Vagina (tissue), 2 donors: ENCODE results near the gene SLC5A4. TPM values are rescaled to one million over a fixed set of nuclear protein-coding genes. Genes with fewer than 3 reads are reported as not detected.
"Not testable (repeated sequence)": the region's sequence is repeated elsewhere in the genome, so short reads cannot be mapped to it uniquely, and the experiment has no call there.

Experiments used
- DNase-seq, 2 donors: peaks; one replicate each; pipeline ENCODE4 v3.0.0-alpha.2; 2017; ENCODE audit errors: extremely low spot score in 2 of 2
- H3K27ac ChIP-seq: fragments of 200-600 bp; sonication (generic); one replicate; pipeline ENCODE4 v1.5.1; 2019
- H3K27me3 ChIP-seq: fragments of 200-600 bp; sonication (generic); one replicate; pipeline ENCODE4 v1.5.1; 2019
- H3K36me3 ChIP-seq, 2 donors: fragments of 200-600 bp; sonication (generic); one replicate each; pipeline ENCODE4 v1.5.1; 2017 to 2019
- H3K4me1 ChIP-seq: fragments of 200-600 bp; sonication (generic); one replicate; pipeline ENCODE4 v1.5.1; 2019
- H3K4me3 ChIP-seq, 2 donors: fragments of 200-600 bp; sonication (generic); 1 replicate in 1 of 2; 2 replicates in 1 of 2; pipeline ENCODE4 v1.5.1; 2016 to 2019
- H3K9me3 ChIP-seq: fragments of 200-600 bp; sonication (generic); one replicate; pipeline ENCODE4 v1.5.1; 2019
- POLR2A ChIP-seq, 2 donors: fragments of 450-650 bp; IDR thresholded peaks; one replicate each; pipeline ENCODE4 v1.6.1; 2017; ENCODE audit warnings: antibody characterized with exemption in 2 of 2, mild to moderate bottlenecking in 2 of 2, moderate library complexity in 2 of 2
- POLR2AphosphoS5 ChIP-seq, 2 donors: sonication (generic); formaldehyde crosslinking; IDR thresholded peaks; one replicate each; pipeline ENCODE4 v1.9.0; 2017; ENCODE audit warnings: antibody characterized with exemption in 2 of 2, mild to moderate bottlenecking in 2 of 2, low read depth in 1 of 2; ENCODE audit not compliant: insufficient read depth in 1 of 2
- intact Hi-C: fragments of 100-400 bp; cut with DNase I; formaldehyde crosslinking; loops from one replicate; pipeline ENCODE4 v1.15.1; 2023
- total RNA-seq: library from RNA; depleted of rRNA; stranded (reverse); fragments of >200 nt; gene quantifications from one replicate; pipeline ENCODE4 v1.2.3, GENCODE V29; 2016
- TF ChIP-seq, protein P1 (sequence below), 3 experiments: fragments of 450-650 bp in 2 of 3; fragments of 200-600 bp in 1 of 3; sonication (generic) in 1 of 3; IDR thresholded peaks; one replicate each; pipeline ENCODE4 v1.5.1; 2017 to 2019; ENCODE audit warnings: antibody characterized with exemption in 3 of 3, mild to moderate bottlenecking in 2 of 3, moderate library complexity in 2 of 3

SLC5A4 gene
- total RNA-seq: 2.2 TPM

DNA sequence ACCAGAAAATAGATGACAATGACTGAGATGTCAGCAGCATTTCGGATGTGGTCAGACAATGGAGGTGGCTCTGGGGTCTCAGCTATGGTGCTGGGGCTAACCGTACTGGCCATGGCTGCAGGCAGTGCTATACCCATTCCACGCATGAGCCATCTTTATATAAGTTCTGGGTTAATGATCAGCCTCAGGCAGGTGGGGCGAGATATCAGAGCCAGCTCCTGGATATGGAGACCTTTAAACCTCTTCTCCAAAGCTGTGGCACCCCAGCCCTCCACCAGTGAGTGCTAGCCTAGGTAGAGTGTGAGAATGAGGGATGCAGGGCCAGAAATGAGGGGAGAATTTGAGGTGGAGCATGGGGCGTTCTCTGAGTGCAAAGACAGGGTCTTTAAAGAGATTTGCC is at the start of gene SLC5A4:
SLC5A4 (minus strand) TSS at position 131 of the 400 bp plus-strand sequence; CDS start at position 113, 18 bp downstream.
- Histone ChIP-seq H3K27ac (no peak within 1 kb of the TSS), H3K36me3 (no peaks in the 10 kb centered on the region), H3K4me1 (no peaks in the 10 kb centered on the region), H3K27me3 (no peaks in the 10 kb centered on the region), H3K4me3 (no peak within 1 kb of the TSS), H3K9me3 (no peaks in the 10 kb centered on the region)
- intact Hi-C loops: no loop called here
- TF ChIP-seq, protein P1, sequence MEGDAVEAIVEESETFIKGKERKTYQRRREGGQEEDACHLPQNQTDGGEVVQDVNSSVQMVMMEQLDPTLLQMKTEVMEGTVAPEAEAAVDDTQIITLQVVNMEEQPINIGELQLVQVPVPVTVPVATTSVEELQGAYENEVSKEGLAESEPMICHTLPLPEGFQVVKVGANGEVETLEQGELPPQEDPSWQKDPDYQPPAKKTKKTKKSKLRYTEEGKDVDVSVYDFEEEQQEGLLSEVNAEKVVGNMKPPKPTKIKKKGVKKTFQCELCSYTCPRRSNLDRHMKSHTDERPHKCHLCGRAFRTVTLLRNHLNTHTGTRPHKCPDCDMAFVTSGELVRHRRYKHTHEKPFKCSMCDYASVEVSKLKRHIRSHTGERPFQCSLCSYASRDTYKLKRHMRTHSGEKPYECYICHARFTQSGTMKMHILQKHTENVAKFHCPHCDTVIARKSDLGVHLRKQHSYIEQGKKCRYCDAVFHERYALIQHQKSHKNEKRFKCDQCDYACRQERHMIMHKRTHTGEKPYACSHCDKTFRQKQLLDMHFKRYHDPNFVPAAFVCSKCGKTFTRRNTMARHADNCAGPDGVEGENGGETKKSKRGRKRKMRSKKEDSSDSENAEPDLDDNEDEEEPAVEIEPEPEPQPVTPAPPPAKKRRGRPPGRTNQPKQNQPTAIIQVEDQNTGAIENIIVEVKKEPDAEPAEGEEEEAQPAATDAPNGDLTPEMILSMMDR (IDR thresholded peaks at IDR 0.05): no peak
- no peak for TF ChIP-seq POLR2AphosphoS5 (IDR thresholded peaks at IDR 0.05; ENCODE audit: insufficient read depth in 1 of 2, low read depth in 1 of 2)
- TF ChIP-seq POLR2A (IDR thresholded peaks at IDR 0.05): no peak
- no peak for DNase-seq

DNA sequence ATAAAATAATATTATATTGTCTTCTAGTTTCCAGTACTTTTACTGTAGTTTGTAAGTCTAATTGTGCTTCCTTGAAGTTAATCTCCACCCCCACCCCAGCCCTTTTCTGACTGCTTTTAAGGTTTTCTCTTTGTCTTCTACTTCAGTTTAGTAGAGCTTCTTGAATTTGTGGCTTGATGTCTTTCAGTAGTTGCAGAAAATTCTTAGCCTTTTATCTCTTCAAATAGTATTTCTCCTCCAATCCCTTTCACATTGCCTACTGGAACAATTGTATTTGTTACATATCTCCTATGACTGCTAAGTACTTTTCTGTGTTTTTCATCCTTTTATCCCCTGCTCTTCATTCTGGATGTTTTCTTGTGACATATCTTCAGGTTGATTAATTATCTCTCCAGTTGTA is 38.8 kb upstream of the SLC5A4 start:
- H3K27ac ChIP-seq, intact Hi-C loops, H3K9me3 ChIP-seq, DNase-seq, H3K27me3 ChIP-seq, H3K4me1 ChIP-seq, H3K36me3 ChIP-seq, H3K4me3 ChIP-seq: not testable (repeated sequence)

- Histone ChIP-seq H3K9me3 (no peaks in the 10 kb centered on the region), H3K4me3 (no peak overlapping the region), H3K4me1 (no peaks in the 10 kb centered on the region), H3K27me3 (no peaks in the 10 kb centered on the region), H3K27ac (no peak overlapping the region), H3K36me3 (no peaks in the 10 kb centered on the region)
- TF ChIP-seq POLR2AphosphoS5 (IDR thresholded peaks at IDR 0.05; ENCODE audit: insufficient read depth in 1 of 2, low read depth in 1 of 2) (no peak), POLR2A (IDR thresholded peaks at IDR 0.05) (no peak)
- TF ChIP-seq, protein P1 (IDR thresholded peaks at IDR 0.05): no peak
- intact Hi-C loops: no loop called here
- DNase-seq: no peak
Measured at GRCh38 chr22:32286290-32286840, 31.2 kb upstream of the SLC5A4 start.

DNA sequence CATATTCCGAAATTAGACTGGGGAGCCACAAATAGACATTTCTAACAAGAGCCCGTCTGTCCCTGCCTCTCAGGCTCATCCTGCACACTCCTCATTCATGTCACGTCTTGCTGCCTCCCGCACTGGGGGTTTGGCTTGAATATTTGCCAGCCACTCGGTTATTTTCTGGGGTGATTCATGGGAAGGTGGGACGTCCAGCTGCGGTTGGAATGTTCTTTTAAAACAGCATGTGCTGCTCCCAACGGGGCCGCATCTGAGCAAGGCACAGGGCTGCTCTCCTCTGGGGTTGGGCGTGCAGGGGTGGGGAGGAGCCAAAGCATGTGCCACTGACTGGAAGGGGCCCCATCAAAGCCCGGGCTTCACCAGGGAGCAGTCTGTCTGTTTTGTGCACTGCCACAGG is 25.9 kb upstream of the SLC5A4 start:
- Histone ChIP-seq H3K4me1 (no peaks in the 10 kb centered on the region), H3K27ac (no peak overlapping the region), H3K27me3 (no peaks in the 10 kb centered on the region), H3K9me3 (no peaks in the 10 kb centered on the region), H3K4me3 (no peak overlapping the region), H3K36me3 (no peaks in the 10 kb centered on the region)
- no peak for TF ChIP-seq POLR2AphosphoS5 (IDR thresholded peaks at IDR 0.05; ENCODE audit: insufficient read depth in 1 of 2, low read depth in 1 of 2)
- TF ChIP-seq POLR2A (IDR thresholded peaks at IDR 0.05): no peak
- TF ChIP-seq, protein P1 (IDR thresholded peaks at IDR 0.05): no peak
- intact Hi-C loops: no loop called here
- DNase-seq: no peak

- not testable (repeated sequence) for DNase-seq
Measured at GRCh38 chr22:32275353-32275752, 20.2 kb upstream of the SLC5A4 start.

GRCh38 chr22:32271389-32271788 is 16.2 kb upstream of the SLC5A4 start:
- peaks cover 2% of the 10 kb centered on the region for H3K4me1 ChIP-seq
- intact Hi-C loops: no loop called here
- no peaks in the 10 kb centered on the region for H3K27me3 ChIP-seq

More at GRCh38 chr22:32275353-32275752, 20.2 kb upstream of the SLC5A4 start:
- H3K9me3 ChIP-seq, intact Hi-C loops, H3K4me1 ChIP-seq, H3K27ac ChIP-seq, H3K36me3 ChIP-seq, H3K4me3 ChIP-seq, H3K27me3 ChIP-seq: not testable (repeated sequence)

More at GRCh38 chr22:32271389-32271788, 16.2 kb upstream of the SLC5A4 start:
- Histone ChIP-seq H3K36me3 (no peaks in the 10 kb centered on the region), H3K4me3 (no peak overlapping the region), H3K27ac (no peak overlapping the region), H3K9me3 (no peaks in the 10 kb centered on the region)
- DNase-seq: no peak
- TF ChIP-seq, protein P1 (IDR thresholded peaks at IDR 0.05): no peak
- TF ChIP-seq POLR2A (IDR thresholded peaks at IDR 0.05) (no peak), POLR2AphosphoS5 (IDR thresholded peaks at IDR 0.05; ENCODE audit: insufficient read depth in 1 of 2, low read depth in 1 of 2) (no peak)
